HG02852 (cell line): Measurements from ENCODE around the gene ANKS3.
A peak's percentile ranks its signal among the peaks of the same experiment; 100 is the strongest.

ENCODE experiments used
- ATAC-seq: cut with Tn5 transposase; IDR thresholded peaks from one replicate; pipeline ENCODE4 v1.9.1; 2021; ENCODE audit warnings: mild to moderate bottlenecking, moderate library complexity; ENCODE audit not compliant: unreplicated experiment

ANKS3 gene

GRCh38 chr16:4696905-4697847 lies 36.9 kb downstream of the ANKS3 start:
- ATAC-seq, result no peak

GRCh38 chr16:4696172-4696904 lies 37.7 kb downstream of the ANKS3 start:
- ATAC-seq, result no peak

- no peak for ATAC-seq
Measured at GRCh38 chr16:4695473-4696171, 38.4 kb downstream of the ANKS3 start.

- ATAC-seq, result no peak
Measured at GRCh38 chr16:4694642-4695451, 39.2 kb downstream of the ANKS3 start.

- ATAC-seq, result no peak
Measured at GRCh38 chr16:4693956-4694641, 40.0 kb downstream of the ANKS3 start.

- peak; percentile 93 for ATAC-seq
Measured at GRCh38 chr16:4693296-4693955, 40.6 kb downstream of the ANKS3 start, which contains the start of gene NUDT16L1. NUDT16L1 (plus strand) TSS chr16:4693562; CDS start chr16:4693727, 165 bp downstream.

GRCh38 chr16:4692460-4693295 lies 41.4 kb downstream of the ANKS3 start:
- ATAC-seq, result peak; percentile 13

- ATAC-seq, result no peak
Measured at GRCh38 chr16:4691666-4692412, 42.2 kb downstream of the ANKS3 start.

- ATAC-seq, result no peak
Measured at GRCh38 chr16:4690946-4691665, 43.0 kb downstream of the ANKS3 start.

GRCh38 chr16:4689864-4690704 lies 44.0 kb downstream of the ANKS3 start:
- ATAC-seq, result no peak

- no peak for ATAC-seq
Measured at GRCh38 chr16:4689091-4689671, 44.9 kb downstream of the ANKS3 start.

- no peak for ATAC-seq
Measured at GRCh38 chr16:4688674-4689045, 45.4 kb downstream of the ANKS3 start.

- no peak for ATAC-seq
Measured at GRCh38 chr16:4687946-4688673, 46.0 kb downstream of the ANKS3 start.

- ATAC-seq, result no peak
Measured at GRCh38 chr16:4687416-4687815, 46.7 kb downstream of the ANKS3 start.
